Measurements from ENCODE around the gene DIAPH2.

Gene DIAPH2

DNA sequence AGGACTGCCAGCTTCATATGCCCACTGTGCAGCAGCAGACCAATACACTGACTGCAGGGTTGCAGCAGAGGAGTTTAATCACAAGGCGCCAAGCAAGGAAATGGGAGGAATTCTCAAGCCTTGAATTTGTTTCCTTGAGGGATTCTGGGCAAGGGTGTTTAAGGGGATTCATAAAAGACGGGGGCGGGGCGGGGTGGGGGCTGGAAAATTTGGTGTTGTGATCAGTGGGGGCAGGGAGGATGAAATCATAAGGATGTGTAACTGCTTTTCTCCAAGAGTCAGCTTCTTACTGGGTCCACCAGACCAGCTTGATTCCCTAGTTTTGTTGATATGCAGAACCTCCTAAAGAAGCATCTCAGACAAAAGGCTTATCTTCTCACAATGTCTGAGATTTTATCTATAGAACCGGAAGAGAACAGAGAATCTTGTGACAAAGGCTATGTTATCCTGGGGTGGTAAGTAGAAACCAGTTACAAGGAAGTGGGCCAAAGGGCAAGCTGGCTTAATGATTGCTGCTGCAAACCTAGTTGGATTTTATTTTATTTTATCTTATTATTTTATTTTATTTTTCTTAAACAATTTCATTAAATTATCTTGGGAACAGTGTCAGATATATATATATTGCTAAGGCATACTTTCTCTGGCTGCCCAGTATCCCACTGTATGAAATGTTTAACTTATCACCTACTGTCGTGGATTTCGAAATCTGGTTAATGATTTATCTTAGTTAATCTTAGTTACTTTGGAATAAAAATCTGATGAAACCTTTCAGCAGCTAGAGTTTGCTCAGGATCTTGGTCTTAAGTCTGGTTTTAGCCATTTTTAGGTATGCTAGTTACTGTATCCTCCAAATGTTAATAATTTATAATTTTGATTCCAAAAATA lies 475.5 kb downstream of the DIAPH2 start:
- DNase-seq (ENCODE audit: low read depth): no peak
- H3K4me3 ChIP-seq (ENCODE audit: low read length): no peak overlapping the region
- TF ChIP-seq, protein P1, sequence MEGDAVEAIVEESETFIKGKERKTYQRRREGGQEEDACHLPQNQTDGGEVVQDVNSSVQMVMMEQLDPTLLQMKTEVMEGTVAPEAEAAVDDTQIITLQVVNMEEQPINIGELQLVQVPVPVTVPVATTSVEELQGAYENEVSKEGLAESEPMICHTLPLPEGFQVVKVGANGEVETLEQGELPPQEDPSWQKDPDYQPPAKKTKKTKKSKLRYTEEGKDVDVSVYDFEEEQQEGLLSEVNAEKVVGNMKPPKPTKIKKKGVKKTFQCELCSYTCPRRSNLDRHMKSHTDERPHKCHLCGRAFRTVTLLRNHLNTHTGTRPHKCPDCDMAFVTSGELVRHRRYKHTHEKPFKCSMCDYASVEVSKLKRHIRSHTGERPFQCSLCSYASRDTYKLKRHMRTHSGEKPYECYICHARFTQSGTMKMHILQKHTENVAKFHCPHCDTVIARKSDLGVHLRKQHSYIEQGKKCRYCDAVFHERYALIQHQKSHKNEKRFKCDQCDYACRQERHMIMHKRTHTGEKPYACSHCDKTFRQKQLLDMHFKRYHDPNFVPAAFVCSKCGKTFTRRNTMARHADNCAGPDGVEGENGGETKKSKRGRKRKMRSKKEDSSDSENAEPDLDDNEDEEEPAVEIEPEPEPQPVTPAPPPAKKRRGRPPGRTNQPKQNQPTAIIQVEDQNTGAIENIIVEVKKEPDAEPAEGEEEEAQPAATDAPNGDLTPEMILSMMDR (conservative IDR thresholded peaks at IDR 0.05; ENCODE audit: low read depth, low read length): no peak

DNA sequence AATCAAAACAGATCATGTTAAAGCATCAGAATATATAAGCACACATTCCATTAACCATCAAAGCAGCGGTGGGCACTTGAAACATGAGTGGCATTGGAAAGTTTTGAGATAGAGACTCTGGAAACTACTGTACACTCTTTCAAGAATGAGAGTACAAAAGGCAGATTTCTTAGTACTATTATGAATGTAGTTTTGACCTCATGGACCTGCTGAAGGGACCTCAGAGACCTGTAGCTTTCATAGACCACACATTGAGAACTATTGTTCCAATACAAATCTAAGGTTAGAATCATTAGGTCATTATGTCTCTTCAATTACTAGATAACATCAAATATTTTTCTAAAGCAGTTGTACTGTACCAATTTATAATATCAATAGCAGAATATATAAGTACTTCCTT lies 482.7 kb downstream of the DIAPH2 start:
- no peak overlapping the region for H3K4me3 ChIP-seq (ENCODE audit: low read length)
- no peak for DNase-seq (ENCODE audit: low read depth)
- TF ChIP-seq, protein P1 (conservative IDR thresholded peaks at IDR 0.05; ENCODE audit: low read depth, low read length): no peak

DNA sequence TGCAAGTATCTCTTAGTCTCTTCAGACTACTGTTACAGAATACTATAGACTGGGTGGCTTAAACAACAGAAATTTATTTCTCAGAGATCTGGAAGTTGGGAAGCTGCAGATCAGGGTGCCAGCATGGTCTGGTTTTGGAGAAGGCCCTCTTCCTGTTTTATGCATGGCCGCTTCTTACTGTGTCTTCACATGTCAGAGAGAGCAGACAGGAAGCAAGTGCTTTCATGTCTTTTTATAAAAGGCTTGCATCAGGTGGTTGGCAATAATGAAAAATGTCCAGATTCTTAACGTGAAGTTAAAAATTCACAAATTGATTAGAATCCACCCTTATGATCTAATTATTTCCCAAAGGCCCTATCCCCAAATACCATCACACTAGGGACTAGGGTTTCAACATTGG lies 484.0 kb downstream of the DIAPH2 start:
- no peak for DNase-seq (ENCODE audit: low read depth)
- TF ChIP-seq, protein P1 (conservative IDR thresholded peaks at IDR 0.05; ENCODE audit: low read depth, low read length): no peak
- no peak overlapping the region for H3K4me3 ChIP-seq (ENCODE audit: low read length)

DNA sequence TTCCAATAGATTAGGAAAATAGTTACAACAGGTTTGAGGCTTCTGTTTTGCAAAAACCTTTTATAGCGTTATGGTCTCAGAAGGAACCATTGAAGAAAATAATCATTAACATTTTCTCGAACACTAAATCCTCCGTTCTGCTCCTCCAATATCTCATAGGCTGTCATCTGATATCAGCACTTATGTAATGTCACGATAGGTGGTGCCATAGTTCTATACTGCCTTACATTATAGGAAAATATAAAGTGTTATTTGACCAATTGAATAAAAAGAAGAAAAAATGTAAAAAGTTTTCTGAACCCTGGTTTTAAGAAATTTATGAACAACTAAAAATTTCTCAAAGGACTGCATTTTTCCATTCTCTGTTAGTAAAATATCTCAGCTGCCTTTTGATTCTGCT lies 490.5 kb downstream of the DIAPH2 start:
- no peak overlapping the region for H3K4me3 ChIP-seq (ENCODE audit: low read length)
- TF ChIP-seq, protein P1 (conservative IDR thresholded peaks at IDR 0.05; ENCODE audit: low read depth, low read length): no peak
- DNase-seq (ENCODE audit: low read depth): no peak

DNA sequence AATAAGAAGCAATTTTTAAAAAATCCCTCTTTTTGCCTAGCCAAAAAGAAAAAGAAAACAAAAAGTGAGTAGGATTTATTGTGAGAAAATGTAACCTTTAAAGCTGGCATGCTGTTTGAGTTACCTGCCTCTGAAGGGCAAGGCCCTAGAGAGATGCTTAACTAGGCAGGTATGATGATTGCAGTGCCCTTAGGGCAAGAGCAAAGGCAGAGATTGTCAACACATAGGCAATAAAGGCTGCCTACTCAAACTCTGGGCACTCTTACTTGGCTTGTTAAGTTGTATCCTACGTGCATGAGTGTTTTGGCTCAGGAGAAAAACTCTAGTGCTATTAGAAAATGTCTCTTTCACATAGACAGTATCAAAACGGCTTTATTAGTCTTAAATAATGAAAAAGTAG lies 505.0 kb downstream of the DIAPH2 start:
- TF ChIP-seq, protein P1 (conservative IDR thresholded peaks at IDR 0.05; ENCODE audit: low read depth, low read length): no peak
- DNase-seq (ENCODE audit: low read depth): no peak
- no peak overlapping the region for H3K4me3 ChIP-seq (ENCODE audit: low read length)

DNA sequence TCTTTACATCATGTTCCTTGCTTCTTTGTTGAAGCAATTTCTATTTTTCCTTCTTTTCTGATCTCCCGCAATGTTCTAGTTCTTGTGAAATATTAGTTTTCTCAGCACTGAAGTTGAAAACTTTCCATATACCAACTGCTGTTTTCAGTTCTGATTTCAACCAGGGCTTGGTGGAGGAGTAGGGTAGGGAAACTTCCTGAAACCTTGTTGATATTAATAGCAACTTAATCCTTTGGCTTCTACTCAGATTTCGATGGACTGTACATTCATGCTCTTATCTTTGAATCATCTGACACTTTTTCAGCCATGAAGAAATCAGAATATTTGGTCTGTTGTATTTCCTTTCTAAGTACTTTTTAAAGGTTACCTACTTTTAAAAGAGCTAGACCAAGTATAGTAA lies 514.9 kb downstream of the DIAPH2 start:
- TF ChIP-seq, protein P1 (conservative IDR thresholded peaks at IDR 0.05; ENCODE audit: low read depth, low read length): no peak
- no peak overlapping the region for H3K4me3 ChIP-seq (ENCODE audit: low read length)
- DNase-seq (ENCODE audit: low read depth): peak; percentile 50

DNA sequence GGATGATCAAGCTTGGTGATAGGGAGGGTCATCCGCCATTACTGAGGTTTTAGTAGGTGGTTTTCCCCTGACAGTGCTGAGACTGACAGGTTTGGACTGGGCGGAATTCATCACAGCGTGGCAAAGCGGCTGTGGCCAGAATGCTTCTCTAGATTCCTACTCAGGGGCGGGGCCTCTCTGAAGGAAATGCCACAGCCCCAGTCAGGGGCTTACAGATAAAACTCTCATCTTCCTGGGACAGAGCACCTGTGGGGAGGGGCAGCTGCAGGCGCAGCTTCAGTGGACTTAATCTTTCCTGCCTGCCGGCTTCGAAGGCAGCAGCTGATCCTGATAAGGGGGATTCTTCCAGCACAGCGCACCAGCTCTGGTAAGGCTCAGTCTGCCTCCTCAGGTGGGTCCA lies 515.8 kb downstream of the DIAPH2 start:
- TF ChIP-seq, protein P1 (conservative IDR thresholded peaks at IDR 0.05; ENCODE audit: low read depth, low read length): no peak
- DNase-seq (ENCODE audit: low read depth): no peak
- no peak overlapping the region for H3K4me3 ChIP-seq (ENCODE audit: low read length)

Measured in retinal pigment epithelial cell (primary cell).